Activated CD4-positive, alpha-beta T cell treated with anti-CD3 and anti-CD28 coated beads, Interleukin-2, amount 50 U/mL, for 48 hours (primary cell): ENCODE measurements around the gene XPR1.

Source experiments
- DNase-seq, 2 experiments: peaks; one replicate each; pipeline ENCODE4 v3.0.0-alpha.2; 2020

The XPR1 gene

DNA sequence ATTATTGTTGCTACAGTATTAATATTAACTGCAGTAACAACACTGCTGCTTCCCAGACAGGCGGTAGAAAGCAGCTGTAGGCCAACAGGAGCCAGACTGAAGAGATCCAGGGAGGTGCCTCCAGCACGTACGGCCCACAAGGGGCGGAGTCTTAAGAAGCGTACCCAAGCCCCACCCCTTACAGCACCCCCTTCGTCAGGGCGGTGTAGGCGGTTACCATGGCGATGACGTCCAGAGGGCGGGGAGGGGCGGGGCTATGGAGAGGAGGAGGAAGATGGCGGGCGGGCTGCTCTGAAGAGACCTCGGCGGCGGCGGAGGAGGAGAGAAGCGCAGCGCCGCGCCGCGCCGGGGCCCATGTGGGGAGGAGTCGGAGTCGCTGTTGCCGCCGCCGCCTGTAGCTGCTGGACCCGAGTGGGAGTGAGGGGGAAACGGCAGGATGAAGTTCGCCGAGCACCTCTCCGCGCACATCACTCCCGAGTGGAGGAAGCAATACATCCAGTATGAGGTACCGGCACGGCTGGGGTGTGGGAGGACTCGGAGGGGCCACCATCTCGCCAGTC is at the start of gene XPR1:
Gene XPR1, plus strand, starts transcription at position 257 of the 560 bp plus-strand sequence. Its CDS starts 180 bp downstream, at position 437.
- DNase-seq: peak; percentile 97 to 99

DNA sequence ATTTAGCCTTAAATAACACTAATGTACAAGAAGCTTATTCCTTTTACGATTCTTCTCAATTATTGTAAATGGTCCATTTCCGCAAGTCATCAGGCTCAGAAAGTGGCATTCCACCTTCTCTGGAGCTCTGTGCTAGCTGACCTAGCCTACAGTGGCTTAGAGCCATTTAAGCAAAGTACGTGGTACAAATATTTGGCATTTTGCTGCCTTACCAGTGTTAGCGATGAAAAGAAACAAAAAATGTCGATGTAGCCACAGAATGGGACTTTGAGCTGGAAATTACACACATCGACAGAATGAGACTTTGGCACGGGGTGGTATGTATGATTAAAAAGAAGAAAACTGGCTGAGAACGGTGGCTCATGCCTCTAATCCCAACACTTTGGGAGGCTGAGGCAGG is 47.0 kb upstream of the XPR1 start:
- no peak for DNase-seq

DNA sequence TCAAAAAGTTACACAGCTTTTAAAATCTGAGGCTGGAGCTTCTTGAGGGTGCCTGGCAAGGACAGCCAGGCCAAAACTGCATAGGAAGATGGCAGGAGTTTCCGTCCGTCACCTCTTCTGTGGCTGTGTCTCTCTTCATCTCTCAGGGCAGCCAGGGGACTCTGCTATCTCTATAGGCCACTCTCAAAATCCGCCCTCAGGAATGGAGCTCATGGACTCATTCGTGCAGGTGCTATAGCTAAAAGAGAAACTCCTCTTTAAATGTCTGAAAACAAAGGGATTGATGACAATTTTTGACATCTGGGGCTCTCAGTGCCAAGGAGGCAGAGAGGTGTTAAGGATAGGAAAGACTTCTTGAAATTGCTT is 45.8 kb upstream of the XPR1 start:
- no peak for DNase-seq

DNA sequence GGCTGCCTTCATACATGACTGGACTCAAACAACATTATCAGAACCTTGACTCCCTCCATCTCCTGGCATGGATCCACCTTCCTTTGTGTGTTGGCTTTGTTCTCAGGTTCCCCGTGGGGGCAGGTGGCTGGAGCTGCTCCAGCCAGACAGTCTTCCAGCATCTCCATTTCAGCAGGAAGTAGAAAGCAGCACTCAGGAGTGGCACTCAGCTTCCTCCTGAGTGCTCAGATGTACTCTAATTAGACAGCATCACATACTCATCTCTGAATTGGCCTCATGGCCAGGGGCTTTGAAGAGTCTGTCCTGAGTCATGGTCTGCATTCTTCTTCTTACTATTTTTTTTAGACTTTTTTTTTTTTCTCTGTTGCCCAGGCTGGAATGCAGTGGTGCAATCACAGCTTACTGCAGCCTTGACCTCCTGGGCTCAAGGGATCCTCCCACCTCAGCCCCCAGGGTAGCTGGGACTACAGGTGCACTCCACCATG is 45.1 kb upstream of the XPR1 start:
- DNase-seq: no peak

DNA sequence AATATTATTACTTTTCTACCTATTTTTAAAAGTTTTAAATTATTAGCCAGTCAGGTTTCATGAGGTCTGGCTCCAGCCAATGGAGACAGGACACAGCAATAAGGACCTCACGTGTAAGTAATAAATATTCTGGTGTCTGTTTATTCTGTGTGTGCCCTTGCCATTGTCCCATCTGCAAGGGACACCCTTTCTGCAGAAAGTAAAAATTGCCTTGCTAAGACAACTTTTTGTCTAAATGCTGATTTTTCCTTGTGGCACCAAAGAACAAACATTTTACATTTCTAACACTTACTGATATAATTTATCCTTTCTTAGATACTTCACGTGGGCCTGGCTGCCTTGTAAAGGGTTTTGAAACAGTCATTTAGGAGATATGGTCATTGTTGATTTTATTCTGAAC is 43.7 kb upstream of the XPR1 start:
- no peak for DNase-seq

DNA sequence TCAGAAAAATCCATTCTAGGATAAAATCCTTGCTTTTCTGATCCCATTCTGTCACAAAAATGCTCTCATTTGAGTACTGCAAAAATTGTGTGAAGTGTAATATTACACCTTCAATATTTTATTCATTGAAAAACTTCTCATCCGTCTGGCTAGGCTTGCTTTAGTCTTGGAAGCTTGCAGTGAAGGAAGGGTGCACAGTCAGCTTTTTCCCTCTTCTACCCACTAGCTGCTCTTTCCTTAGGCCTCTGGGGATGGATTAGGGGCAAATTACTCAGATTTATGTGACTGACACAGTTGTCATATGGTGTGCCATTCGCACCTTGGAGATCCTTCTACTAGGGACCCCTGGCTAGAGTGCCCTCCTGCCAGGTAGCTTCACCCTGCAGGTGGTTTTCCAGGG is 40.9 kb upstream of the XPR1 start:
- DNase-seq: no peak

DNA sequence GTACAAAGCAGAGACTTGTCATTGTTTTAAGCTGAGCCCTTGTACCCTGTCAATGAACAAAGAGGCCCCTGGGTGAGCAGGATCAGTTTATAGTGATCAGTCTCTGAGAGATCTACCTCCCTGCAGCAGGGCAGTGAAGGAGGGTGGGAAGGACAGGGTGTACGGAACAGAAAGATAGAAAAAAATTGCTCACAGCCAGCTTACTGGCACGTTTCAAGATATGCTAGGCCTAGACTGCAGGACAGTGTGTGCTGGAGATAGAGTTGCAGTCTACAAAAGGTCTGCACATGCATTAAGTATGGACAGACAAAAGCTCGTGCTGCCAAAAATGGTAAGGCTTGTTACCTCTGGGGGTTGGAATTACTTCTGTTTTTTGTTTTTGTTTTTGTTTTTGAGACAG is 38.4 kb upstream of the XPR1 start:
- no peak for DNase-seq

DNA sequence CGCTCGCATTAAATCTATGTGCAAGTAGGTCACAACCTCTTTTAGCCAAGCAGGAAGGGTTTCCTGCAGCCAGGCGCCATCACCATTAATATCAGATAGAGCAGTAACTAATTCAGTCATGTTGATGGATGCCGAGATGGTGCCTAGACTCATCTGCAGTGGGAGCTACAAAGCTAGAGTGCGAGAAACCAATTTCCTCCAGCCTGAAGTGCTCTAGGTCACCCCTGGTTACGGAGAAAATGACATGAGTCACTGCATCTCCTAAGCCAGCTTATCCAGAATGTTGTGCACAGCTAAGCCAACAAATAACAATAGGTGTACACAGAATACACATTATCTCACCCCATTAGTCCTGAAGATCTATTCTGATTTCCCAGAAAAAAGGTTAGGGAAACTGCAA is 37.1 kb upstream of the XPR1 start:
- no peak for DNase-seq

DNA sequence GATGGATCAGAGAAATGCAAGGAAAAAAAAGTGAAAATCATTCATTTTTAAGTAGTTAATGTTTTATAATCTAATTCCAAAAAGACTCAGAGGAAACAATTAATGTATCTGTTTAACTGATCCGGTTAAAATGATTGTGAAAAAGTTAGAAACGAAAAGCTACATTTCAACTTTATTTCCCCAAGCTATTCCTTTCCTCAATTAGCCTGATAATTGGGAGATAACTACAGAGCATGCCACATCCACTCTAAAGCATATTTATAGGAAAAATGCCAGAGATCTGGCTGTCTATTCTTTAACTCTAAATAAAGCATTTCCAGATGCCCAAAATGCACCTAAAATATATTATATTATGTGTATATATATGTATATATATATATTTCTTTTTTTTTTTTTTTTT is 35.9 kb upstream of the XPR1 start:
- DNase-seq: no peak

DNA sequence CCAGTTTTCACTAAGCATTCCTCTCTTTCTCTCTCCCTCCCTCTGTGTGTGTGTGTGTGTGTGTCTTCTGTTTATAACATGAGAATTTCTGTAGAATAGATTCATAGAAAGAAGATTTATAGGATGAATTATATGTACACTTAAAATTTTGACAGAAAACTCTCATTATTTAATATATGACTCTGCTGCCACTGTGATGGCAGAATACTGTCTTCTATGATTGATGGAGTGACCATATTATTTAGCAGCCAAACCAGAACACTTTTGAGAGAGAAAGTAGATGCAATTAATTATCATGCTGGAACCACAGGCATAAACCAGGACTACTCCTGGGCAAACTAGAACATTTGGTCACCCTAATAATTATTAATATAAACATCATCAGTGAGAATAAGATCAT is 34.3 kb upstream of the XPR1 start:
- no peak for DNase-seq

DNA sequence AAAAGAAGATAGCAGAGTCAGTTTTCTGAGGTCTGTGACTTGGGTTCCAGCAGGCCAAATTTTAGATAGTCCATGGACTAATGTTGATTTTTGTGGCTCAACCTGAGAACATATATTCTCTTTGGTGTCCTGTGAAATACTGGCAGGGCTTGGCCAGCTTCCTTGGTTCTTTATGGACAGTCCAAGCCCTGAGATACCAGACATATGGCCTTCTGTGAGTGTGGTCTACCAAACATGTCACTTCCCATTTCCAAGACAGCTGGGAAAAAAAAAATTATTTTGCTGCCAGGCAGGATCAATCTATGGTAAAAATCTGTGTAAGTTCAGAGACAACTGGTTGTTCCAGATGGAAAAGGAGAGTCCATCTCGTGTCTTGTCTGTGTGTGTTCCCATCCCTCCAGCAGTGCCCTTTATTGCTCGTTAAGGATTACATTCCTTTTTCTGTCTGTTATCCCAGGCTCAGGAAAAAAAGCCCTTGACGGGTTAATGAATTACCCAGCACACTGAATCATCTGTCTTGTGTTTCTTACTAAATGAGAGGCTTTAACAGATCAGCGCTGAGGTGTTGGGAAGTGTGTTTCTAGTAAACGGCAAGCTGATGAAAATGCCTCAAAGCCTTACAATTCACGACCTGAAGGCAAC is 33.4 kb upstream of the XPR1 start:
- DNase-seq: no peak

DNA sequence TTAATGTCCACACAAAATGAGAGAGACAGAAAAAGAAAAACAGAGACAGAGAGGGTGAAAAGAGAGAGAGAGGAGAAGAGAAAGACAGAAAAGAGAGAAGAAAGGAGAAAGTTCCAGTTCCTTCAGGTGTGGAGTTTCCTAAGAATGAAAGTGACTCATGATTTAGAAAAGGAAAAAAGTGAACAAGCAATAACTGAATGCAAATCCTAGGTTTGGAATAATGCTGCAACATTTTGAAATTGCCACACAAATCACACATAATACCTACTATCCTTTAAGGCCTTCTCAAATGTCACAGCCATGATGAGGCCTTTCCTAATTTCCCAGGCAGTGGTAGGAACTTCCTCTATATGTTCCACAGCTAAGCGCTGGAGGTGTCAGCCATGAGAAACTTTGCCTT is 31.5 kb upstream of the XPR1 start:
- no peak for DNase-seq

DNA sequence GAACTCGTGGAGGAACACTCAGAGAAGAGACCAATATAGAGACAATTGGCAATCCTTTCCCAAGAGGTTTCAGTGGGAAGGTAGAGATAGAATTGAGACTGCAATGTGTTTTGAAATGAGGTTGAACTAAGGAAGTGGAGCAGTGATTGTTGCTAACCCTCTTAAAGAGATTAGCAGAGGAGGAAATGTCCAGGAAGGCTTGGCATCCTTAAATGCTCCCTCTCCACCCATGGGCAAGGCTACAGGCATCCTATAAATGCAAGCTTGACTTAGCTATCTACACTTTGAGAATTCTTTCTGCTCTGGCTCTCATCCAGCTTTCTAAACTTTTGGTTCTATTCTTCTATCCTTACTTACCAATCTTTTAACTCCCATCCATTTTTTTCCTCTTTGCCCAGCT is 30.3 kb upstream of the XPR1 start:
- DNase-seq: no peak

DNA sequence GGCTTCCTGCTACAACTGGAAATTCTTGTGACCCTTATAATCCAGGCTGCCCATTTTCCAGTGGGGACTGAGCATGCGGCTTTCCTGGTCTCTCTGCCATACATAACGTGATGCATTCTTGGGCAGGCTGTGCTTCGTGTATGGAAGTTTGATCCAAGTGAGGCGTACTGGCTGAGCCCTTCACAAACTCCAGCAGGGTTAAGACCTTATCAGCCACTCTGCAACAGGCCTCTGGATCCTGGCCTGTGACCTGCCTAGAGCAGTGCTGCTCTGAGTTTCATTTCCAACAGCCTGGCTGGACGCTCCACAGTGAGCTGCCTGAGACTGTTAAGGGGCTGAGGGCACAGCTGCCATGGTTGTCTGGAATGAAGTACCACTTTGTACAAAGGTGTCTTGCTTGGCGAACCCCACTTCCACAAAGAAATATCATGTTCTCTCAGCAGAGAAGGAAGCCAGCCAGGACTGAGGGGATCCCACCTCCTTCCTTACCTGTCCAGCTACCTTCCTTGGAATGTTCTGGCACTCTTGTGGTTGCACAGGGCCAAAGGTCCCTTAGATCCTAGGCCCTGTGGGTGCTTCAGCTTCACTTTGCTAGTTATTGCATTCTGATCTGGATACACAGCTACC is 28.5 kb upstream of the XPR1 start:
- no peak for DNase-seq

DNA sequence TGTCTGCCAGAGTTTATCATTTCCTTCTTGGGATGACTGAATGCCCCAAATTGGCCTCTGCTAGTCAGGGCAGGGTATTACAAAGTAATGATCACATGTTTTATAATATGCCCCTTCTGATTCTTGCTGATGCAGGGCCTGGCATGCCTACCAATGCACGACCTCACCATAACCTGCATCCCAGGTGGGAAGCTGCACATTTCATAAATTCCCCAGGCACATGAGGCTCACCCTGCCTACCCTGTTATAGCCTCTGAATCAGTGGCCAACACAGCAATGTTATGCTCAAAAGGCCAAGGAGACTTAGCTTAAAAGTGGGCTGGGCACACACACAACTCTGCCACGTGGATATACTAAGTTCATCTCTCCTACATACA is 28.0 kb upstream of the XPR1 start:
- no peak for DNase-seq

DNA sequence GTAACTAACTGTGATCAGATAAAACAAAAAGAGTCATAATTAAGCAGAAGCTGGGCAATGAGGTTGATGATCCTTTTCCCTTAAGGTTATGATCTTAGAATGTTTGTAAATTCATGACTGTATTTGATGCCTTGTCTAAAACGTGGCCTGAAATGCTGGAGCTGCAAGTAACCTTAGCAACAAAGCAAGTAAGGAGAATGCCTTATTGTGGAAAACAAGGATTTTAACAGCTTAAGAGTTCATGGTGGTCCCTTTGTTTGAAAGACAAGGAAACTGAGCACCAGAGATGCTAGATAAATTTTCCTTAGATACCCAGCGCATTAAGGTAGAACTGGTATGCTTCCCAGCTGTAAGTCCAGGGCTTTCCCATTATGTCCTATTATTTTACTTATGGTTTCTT is 25.7 kb upstream of the XPR1 start:
- no peak for DNase-seq

DNA sequence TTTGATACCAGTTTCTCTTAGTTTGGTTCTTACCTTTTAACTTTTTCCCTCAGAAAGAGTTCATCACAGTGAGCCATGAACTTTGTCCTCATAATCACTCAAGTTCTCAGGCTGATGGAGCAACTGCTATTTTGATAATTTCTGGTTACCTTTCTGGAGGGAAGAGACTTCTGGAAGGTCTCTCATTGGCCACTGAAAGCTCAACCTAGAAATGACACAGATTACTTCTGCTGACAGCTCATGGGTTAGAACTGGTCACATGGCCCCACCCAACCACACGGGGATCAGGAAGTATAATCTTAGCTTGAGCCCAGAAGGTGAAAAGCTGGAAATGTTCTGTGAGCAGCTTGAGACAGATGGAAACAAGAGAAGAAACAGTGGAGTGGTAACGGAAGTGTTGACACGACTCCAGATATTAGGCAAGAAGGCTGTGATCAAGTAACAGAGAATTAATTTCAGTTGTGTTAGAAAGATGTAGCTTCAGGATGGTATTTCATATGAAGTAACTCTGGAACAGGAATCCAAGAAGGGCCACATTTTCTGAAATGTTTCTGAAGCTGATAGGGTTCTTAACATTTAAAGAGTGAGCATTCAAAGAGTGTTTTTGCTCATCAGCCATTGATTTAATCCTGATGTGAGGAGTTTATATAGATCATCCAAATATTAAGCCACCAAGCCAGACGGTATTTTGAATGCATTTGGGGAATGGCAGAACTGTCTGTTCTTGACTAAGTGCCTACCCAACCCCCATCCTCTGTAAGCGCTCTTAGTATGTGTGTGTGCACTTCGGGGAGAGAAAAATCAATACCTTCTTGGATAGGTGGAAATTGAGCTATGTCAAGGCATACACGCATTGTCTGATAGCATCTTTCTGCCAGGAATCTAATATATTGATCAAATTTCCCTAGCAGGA is 21.9 kb upstream of the XPR1 start:
- no peak for DNase-seq

DNA sequence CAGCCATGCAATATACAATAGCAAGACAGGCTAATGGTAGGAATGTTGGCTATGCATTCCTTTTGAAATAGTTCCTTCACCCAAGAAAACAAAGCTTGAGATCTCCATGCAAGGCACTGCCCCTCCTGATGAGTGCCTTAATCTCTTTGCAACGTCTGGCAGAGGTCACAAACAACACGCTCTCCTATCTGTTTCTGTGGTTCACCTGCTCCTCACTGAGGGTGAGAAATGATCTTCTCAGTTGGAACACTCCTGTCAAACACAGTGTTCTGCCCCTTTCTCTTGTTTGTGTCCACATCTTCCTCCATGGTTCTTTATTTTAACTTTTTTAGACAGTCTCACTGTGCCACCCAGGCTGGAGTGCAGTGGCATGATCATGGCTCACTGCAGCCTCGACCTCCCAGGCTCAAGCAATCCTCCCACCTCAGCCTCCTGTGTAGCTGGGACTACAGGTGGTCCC is 21.2 kb upstream of the XPR1 start:
- no peak for DNase-seq

DNA sequence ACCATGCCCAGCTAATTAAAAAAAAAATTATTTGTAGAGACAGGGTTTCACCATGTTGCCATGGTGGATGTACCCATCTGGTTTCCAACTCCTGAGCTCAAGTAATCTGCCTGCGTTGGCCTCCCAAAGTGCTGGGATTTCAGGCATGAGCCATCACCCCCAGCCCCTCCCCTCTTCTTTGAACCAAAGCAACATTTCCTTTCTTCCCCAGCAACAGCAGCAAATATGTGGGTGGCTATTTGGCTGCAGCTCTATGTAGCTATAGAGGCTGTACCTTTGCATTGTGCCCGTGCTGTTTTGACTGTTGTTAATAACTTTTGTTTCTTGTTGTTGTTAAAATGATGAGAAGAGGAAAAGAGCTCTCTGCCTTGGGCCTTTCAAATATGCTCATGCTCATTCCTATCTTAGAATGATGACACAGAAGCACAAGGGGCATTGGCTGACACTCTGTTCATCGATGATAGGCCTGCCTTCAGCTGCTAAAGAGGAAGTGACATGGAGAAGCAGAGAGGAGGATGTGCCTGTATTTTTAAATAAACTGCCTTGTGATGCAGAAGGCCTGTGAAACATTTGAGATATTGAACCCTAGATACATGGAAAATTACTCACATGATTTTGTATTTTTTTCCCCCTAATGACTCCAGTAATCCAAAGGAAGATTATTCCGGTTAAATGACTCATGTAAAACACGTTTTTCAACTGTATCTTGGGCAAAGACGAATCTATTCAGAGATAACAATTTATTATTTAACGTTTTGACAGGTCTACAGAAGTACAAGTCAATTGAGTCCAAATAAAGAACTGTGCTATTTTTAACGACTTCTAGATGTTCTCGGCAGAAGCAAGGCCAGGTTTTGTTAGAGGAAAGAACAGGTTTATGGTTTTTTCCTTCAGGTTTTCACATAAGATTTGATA is 20.5 kb upstream of the XPR1 start:
- no peak for DNase-seq

DNA sequence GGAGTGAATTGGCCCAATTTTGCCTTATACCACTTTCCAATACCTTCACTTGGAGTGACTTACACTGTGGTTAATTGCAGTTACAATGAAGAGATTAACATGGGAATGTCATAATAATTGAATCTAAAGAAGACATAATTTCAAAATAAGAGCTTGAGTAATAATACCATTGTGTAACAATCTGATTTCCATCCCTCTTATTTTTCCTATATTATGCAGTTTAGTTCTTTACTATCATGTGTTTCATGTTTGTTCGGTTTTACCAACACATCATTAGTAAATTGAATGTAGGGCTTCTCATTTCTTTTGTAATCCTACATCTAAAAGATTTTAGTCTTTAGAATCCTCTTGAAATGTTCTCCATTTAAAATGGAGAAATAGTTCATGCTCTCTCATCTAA is 19.2 kb upstream of the XPR1 start:
- no peak for DNase-seq

DNA sequence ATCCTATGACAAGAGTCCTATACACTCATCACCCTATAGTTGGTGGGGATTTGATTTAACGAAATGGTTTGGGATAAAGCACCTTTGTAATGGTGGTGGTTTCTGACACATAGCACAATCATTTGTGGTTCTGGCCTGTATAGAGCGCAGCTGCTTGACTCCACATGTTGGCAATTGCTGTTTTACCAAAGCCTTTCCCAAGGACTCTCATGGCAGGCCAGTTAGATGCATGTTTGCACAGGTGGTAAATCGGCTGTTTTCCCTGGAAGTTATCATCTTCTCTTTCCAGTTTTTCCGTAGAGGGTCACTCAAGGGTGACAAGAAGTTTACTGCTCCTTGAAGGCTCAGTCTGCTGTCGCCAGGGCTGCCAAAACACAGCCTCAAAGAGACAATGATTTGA is 17.1 kb upstream of the XPR1 start:
- DNase-seq: no peak

DNA sequence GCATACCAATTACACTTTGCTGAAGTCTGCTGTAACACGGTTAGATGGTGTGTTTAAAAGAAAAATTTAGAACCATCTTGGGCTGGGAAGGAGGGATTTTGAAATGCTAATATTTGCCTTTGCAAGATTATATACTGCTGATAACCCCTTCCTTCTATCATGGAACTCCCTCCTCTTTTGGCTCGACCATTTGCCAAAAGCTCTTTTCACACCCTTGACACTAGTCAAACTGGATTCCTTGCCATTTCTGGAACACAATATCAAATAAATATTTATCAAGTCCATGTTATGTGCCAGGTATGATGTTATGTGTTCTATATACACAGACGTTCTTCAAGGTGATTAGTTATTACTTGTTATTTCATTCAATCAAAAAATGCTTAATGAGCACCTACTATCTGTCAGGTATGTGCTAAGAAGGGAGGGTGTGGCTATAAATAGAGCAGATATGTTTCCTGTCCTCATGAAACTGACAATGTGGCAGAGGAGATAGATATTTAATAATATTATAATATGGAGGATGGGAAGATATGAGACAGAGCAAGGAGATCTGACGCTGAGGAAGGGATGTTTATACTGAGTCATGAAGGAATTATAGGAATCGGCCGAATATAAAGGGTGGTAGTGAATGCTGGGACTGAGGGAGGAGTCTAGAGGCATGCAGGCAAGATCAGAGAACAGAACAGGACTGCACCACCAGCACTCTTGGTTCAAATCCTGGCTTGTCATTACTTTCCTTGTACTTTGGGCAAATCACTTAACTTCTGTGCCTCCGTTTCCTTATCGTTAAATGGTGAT is 16.1 kb upstream of the XPR1 start:
- no peak for DNase-seq
